Astrocyte of the spinal cord (primary cell): Measurements from ENCODE around the gene APBB1IP.
"Not testable (repeated sequence)": the region's sequence is repeated elsewhere in the genome, so short reads cannot be mapped to it uniquely, and the experiment has no call there.

Experiments
- DNase-seq: peaks from one replicate; pipeline ENCODE4 v3.0.0; 2011; ENCODE audit warnings: low read depth, low spot score
- H3K4me3 ChIP-seq: 2 replicates; pipeline ENCODE4 v1.5.1; 2011; ENCODE audit warnings: low read depth, mild to moderate bottlenecking, low read length, moderate library complexity
- CTCF ChIP-seq: IDR thresholded peaks from 2 replicates; pipeline ENCODE4 v1.5.1; 2012; ENCODE audit warnings: low read depth, mild to moderate bottlenecking, low read length, inconsistent platforms
- in situ Hi-C: cut with HindIII; loops from 2 replicates; pipeline ENCODE4 v1.10.0; 2017; ENCODE audit warnings: low sequenced_read_pairs

Gene APBB1IP

GRCh38 chr10:26474026-26474425 lies 35.9 kb downstream of the APBB1IP start:
- DNase-seq, result no peak
- in situ Hi-C loops, result no loop called here
- no peak overlapping the region for H3K4me3 ChIP-seq
- no peak for TF ChIP-seq CTCF

DNA sequence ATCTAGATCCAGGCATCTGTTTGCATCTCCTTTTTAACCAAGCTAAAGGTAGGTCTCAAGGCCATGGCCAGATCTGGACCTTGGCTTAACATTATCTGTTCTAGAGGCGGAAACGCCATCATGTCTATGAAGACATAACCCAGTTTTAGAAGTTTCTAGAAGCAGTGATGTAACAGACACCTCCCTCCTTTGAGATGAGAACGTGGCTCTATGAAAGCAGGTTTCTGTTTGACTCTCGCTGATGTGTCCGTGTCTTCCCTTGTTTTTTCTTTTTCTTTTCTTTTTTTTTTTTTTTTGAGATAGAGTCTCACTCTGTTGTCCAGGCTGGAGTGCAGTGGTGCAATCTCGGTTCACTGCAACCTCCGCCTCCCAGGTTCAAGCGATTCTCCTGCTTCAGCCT lies 36.7 kb downstream of the APBB1IP start:
- DNase-seq, H3K4me3 ChIP-seq, in situ Hi-C loops: not testable (repeated sequence)

DNA sequence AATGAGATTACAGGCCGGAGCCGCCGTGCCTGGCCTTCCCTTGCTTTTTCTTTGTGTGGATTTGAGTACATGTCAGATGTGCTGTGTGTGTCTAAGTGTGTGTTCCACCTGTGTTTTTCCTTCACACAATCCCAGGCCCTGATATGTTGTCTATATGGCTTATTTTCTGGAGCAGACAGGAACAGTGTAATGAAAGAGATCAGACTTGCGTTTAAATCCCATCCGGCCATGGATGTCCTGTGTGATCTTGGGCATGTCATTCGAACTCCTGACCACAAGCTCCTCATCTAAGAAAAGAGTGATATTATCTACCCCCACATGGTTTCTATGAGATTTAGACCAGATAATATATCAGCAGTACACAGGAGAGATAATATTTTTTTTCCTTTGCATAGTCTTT lies 37.2 kb downstream of the APBB1IP start:
- no peak for DNase-seq
- no peak overlapping the region for H3K4me3 ChIP-seq

DNA sequence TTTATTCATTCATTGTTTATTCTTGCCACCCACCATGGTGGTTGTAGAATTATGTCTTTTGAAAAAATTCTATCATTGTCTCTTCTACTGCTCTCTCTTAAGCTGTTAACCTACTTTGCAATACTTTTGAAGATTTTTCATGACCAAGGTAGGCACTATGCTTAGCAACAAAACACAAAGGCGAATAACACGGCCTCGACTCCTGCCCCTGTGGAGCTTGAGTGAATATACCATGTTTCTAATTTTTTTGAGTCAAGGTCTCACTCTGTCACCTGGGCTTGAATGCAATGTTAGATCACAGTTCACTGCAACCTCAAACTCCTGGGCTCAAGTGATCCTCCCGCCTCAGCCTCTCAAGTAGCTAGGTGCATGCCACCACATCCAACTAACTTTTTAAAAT lies 39.4 kb downstream of the APBB1IP start:
- in situ Hi-C loops, result no loop called here
- H3K4me3 ChIP-seq, result no peak overlapping the region
- DNase-seq, result no peak
- no peak for TF ChIP-seq CTCF

More for the DNA sequence above, 37.2 kb downstream of the APBB1IP start:
- in situ Hi-C loops, result no loop called here
- TF ChIP-seq CTCF, result no peak

- no peak for TF ChIP-seq CTCF
- H3K4me3 ChIP-seq, result no peak overlapping the region
- DNase-seq, result no peak
- in situ Hi-C loops, result no loop called here
Observed at GRCh38 chr10:26478061-26478460, 39.9 kb downstream of the APBB1IP start.

DNA sequence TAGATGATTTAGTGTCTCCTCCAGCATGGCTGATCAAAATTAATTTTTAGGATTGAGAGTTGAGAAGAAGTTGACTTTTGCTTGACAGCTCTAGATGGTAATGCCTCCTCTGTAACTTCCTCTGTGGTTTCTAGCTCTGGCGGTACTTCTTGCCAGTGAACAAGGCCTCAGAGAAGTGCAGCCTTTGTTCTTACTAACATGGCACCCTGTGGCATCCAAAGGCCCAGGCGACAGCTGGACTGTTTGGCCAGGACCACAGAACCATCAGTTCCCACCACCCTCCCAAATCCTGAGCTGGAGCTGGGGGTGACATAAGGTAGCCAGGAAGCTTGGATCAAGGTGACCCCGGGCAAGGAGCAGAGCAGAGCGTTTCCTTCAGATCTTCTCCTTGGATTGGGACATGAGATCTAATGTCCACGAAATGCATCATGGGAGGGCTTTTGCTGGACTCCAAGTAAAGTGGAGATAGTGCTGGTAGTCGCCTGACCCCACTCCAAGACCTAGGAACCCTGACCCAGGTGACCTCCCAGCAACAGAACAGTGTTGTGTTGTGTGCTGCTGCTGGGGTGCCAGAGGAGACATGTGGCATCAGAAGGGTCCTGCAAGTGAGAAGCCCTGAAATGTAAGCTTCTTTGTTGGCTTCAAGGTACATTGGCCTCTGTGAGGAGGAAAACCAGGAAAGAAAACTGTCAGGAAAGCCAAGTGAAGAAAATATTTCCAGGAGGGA lies 41.8 kb downstream of the APBB1IP start:
- DNase-seq, result no peak
- H3K4me3 ChIP-seq, result no peak overlapping the region
- in situ Hi-C loops, result no loop called here
- TF ChIP-seq CTCF, result no peak

DNA sequence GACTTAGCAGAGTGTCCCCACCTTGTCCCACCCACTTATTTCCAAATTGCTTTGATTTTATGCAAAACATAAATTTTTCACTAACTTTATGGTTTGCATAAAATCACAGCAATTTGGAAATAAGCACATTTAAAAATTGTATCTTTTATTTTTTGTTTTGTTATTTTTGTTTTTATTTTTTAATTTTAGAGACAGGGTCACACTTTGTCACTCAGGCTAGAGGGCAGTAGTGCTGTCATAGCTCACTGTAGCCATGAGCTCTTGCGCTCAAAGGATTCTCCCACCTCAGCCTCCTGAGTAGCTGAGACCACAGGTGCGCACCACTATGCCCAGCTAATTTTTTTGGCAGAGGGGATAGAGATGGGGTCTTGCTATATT lies 43.2 kb downstream of the APBB1IP start:
- in situ Hi-C loops, result no loop called here
- no peak for DNase-seq
- no peak for TF ChIP-seq CTCF
- H3K4me3 ChIP-seq, result no peak overlapping the region
